Lung (tissue), 12 donors: Measurements from ENCODE around the gene ITGA3. TPM values are rescaled to one million over a fixed set of nuclear protein-coding genes. Genes with fewer than 3 reads are reported as not detected.
A peak's percentile ranks its signal among the peaks of the same experiment; 100 is the strongest.

Source experiments
- ATAC-seq: fragments of 200-7000 bp; cut with Tn5 transposase; one replicate; pipeline ENCODE4 v1.9.1; 2020; ENCODE audit warnings: moderate number of reproducible peaks; ENCODE audit not compliant: insufficient read depth, low FRiP score
- DNase-seq, 3 donors: peaks; one replicate each; pipeline ENCODE4 v3.0.0-alpha.2; 2013 to 2017
- H3K27ac ChIP-seq, 2 donors: one replicate each; pipeline ENCODE4 v1.5.1; 2013; ENCODE audit warnings: mild to moderate bottlenecking in 2 of 2, moderate library complexity in 2 of 2, control low read depth in 1 of 2, inconsistent platforms in 1 of 2, low read depth in 1 of 2, low read length in 1 of 2
- H3K27me3 ChIP-seq, 3 donors: one replicate each; pipeline ENCODE4 v1.5.1; 2013; ENCODE audit warnings: low read length in 2 of 3; ENCODE audit not compliant: control insufficient read depth in 3 of 3, insufficient read depth in 3 of 3
- H3K36me3 ChIP-seq, 4 donors: one replicate each; pipeline ENCODE4 v1.5.1; 2013; ENCODE audit warnings: low read length in 4 of 4, mild to moderate bottlenecking in 1 of 4, moderate library complexity in 1 of 4; ENCODE audit not compliant: control insufficient read depth in 4 of 4, insufficient read depth in 4 of 4
- H3K4me1 ChIP-seq, 5 donors: one replicate each; pipeline ENCODE4 v1.5.1; 2013; ENCODE audit warnings: low read length in 5 of 5, mild to moderate bottlenecking in 2 of 5, moderate library complexity in 1 of 5; ENCODE audit not compliant: control insufficient read depth in 5 of 5, insufficient read depth in 5 of 5
- H3K4me3 ChIP-seq: one replicate; pipeline ENCODE4 v1.5.1; 2013; ENCODE audit warnings: mild to moderate bottlenecking, control low read depth, moderate library complexity
- H3K9ac ChIP-seq, 2 donors: one replicate each; pipeline ENCODE4 v1.5.1; 2013; ENCODE audit warnings: low read length in 2 of 2, control low read depth in 1 of 2; ENCODE audit not compliant: insufficient read depth in 1 of 2
- H3K9me3 ChIP-seq, 4 donors: one replicate each; pipeline ENCODE4 v1.5.1; 2013; ENCODE audit warnings: low read length in 3 of 4, mild to moderate bottlenecking in 1 of 4, moderate library complexity in 1 of 4; ENCODE audit not compliant: control insufficient read depth in 4 of 4, insufficient read depth in 3 of 4
- CTCF ChIP-seq: IDR thresholded peaks from 2 replicates; pipeline ENCODE4 v1.5.1; 2012; ENCODE audit warnings: mild to moderate bottlenecking; ENCODE audit errors: control extremely low read depth, extremely low read depth
- WGBS, 2 donors: extraction: QIAGEN DNeasy Blood & Tissue Kit; methylation state at CpG; one replicate each; pipeline ENCODE4 v1.1.7; 2013; 5-methylcytosine and 5-hydroxymethylcytosine counted together
- polyA plus RNA-seq, 2 donors: library from polyadenylated mRNA; stranded (reverse); fragments of 200-250 nt; gene quantifications; one replicate each; pipeline ENCODE4 v1.2.1, GENCODE V29; 2013
- total RNA-seq, 2 donors: library from RNA; depleted of rRNA in 1 of 2; stranded (reverse); fragments of >200 nt in 1 of 2; gene quantifications; one replicate each; pipeline ENCODE4 v1.2.1, GENCODE V29; 2014 to 2021
- donor health status: control.
- donor health status: control.
- donor health status: Bipolar disorder and iron deficiency.
- donor health status: healthy.
- donor health status: DM: yes; HTN: yes; CAD: no.

Gene ITGA3
- total and polyA plus RNA-seq, 4 donors, result 83.9 to 204 (median 133) TPM

GRCh38 chr17:50074227-50074626 is 18.3 kb downstream of the ITGA3 start:
- Histone ChIP-seq H3K27me3 (no peaks in the 10 kb centered on the region), H3K9ac (no peak overlapping the region), H3K4me3 (no peak overlapping the region), H3K36me3 (peaks cover 0 to 81% (median 13%) of the 10 kb centered on the region in 4 donors), H3K9me3 (peaks cover 0 to 11% (median 0%) of the 10 kb centered on the region in 4 donors), H3K27ac (no peak overlapping the region), H3K4me1 (no peaks in the 10 kb centered on the region)
- WGBS, 2 donors, result 95% methylated on average over 6 of the region's 6 CpGs
- DNase-seq, result no peak
- TF ChIP-seq CTCF, result no peak
- ATAC-seq, result no peak

GRCh38 chr17:50075446-50076032 is 19.6 kb downstream of the ITGA3 start:
- no peak for TF ChIP-seq CTCF
- Histone ChIP-seq H3K4me3 (no peak overlapping the region), H3K9ac (no peak overlapping the region), H3K4me1 (no peaks in the 10 kb centered on the region), H3K27me3 (no peaks in the 10 kb centered on the region), H3K9me3 (peaks cover 0 to 11% (median 0%) of the 10 kb centered on the region in 4 donors), H3K27ac (no peak overlapping the region), H3K36me3 (peaks cover 0 to 87% (median 12%) of the 10 kb centered on the region in 4 donors)
- ATAC-seq (no peak), DNase-seq (peak in 1 of 3 donors; percentile 10)
- 95 to 97% methylated on average over 16 of the region's 16 CpGs for WGBS, 2 donors

- peaks cover 0 to 7% (median 0%) of the 10 kb centered on the region in 4 donors for H3K9me3 ChIP-seq
- no peak for ATAC-seq
- H3K4me1 ChIP-seq, result no peaks in the 10 kb centered on the region
- WGBS, 2 donors, result 94% methylated on average over 16 of the region's 16 CpGs
- H3K9ac ChIP-seq, result no peak overlapping the region
- no peak for TF ChIP-seq CTCF
- peaks cover 0 to 88% (median 9%) of the 10 kb centered on the region in 4 donors for H3K36me3 ChIP-seq
- DNase-seq, result no peak
- H3K27me3 ChIP-seq, result no peaks in the 10 kb centered on the region
- no peak overlapping the region for H3K27ac ChIP-seq
- H3K4me3 ChIP-seq, result no peak overlapping the region
Measured at GRCh38 chr17:50076221-50076590, 20.3 kb downstream of the ITGA3 start.
